Measurements from ENCODE around the gene CNOT6L. TPM values are rescaled to one million over a fixed set of nuclear protein-coding genes. Genes with fewer than 3 reads are reported as not detected.

The CNOT6L gene
- total and polyA plus RNA-seq, 2 of the 13 experiments (the other 11 are each of a cell fraction or from before 2014, with no cell fraction given), result 7.9 to 13.5 TPM

DNA sequence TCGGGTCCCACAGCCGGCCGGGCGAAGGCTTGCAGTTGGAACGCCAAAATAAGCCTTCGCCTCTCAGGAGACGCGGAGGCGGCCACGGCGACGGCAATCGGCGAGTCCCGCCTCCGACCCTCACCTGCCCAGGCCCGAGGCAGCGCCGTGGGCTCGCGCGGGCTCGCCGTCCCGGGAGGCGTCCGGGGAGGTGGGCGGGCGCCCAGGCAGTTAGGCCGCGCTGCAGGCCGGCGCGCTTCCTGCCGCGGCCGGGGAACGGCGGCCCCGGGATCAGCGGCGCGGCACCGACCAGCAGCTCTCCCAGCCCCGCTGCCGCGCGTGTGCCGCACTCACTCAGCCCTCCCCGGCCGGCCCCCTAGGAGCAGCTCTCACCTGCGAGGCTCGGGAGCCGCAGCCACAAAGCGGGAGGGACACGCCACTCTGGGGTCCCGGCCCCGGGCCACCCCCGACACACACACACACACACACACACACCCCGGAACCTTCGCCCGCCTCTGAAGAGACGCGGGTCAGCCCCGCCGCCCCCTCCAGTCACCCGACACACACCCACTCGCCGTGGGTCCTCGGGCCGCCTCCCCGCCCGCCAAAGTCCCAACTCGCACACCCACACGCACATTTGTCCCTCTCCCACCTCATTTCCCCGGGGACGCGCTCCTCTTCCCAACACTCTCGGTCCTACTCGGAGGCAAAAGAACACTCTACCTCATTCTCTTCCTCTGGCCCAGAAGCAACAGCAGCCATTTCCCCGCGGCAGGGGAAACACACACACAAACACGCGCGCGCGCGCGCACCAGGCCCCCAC is at the start of gene CNOT6L (continued):
- TF ChIP-seq, protein P1, sequence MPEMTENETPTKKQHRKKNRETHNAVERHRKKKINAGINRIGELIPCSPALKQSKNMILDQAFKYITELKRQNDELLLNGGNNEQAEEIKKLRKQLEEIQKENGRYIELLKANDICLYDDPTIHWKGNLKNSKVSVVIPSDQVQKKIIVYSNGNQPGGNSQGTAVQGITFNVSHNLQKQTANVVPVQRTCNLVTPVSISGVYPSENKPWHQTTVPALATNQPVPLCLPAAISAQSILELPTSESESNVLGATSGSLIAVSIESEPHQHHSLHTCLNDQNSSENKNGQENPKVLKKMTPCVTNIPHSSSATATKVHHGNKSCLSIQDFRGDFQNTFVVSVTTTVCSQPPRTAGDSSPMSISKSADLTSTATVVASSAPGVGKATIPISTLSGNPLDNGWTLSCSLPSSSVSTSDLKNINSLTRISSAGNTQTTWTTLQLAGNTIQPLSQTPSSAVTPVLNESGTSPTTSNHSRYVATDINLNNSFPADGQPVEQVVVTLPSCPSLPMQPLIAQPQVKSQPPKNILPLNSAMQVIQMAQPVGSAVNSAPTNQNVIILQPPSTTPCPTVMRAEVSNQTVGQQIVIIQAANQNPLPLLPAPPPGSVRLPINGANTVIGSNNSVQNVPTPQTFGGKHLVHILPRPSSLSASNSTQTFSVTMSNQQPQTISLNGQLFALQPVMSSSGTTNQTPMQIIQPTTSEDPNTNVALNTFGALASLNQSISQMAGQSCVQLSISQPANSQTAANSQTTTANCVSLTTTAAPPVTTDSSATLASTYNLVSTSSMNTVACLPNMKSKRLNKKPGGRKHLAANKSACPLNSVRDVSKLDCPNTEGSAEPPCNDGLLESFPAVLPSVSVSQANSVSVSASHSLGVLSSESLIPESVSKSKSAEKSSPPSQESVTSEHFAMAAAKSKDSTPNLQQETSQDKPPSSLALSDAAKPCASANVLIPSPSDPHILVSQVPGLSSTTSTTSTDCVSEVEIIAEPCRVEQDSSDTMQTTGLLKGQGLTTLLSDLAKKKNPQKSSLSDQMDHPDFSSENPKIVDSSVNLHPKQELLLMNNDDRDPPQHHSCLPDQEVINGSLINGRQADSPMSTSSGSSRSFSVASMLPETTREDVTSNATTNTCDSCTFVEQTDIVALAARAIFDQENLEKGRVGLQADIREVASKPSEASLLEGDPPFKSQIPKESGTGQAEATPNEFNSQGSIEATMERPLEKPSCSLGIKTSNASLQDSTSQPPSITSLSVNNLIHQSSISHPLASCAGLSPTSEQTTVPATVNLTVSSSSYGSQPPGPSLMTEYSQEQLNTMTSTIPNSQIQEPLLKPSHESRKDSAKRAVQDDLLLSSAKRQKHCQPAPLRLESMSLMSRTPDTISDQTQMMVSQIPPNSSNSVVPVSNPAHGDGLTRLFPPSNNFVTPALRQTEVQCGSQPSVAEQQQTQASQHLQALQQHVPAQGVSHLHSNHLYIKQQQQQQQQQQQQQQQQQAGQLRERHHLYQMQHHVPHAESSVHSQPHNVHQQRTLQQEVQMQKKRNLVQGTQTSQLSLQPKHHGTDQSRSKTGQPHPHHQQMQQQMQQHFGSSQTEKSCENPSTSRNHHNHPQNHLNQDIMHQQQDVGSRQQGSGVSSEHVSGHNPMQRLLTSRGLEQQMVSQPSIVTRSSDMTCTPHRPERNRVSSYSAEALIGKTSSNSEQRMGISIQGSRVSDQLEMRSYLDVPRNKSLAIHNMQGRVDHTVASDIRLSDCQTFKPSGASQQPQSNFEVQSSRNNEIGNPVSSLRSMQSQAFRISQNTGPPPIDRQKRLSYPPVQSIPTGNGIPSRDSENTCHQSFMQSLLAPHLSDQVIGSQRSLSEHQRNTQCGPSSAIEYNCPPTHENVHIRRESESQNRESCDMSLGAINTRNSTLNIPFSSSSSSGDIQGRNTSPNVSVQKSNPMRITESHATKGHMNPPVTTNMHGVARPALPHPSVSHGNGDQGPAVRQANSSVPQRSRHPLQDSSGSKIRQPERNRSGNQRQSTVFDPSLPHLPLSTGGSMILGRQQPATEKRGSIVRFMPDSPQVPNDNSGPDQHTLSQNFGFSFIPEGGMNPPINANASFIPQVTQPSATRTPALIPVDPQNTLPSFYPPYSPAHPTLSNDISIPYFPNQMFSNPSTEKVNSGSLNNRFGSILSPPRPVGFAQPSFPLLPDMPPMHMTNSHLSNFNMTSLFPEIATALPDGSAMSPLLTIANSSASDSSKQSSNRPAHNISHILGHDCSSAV (CRISPR knock-in tag; IDR thresholded peaks at IDR 0.05; ENCODE audit: borderline replicate concordance), result no peak
- TF ChIP-seq ARID4A (CRISPR knock-in tag; IDR thresholded peaks at IDR 0.05; ENCODE audit: borderline replicate concordance), result peak; percentile 42; the same call in 1 of the 2 replicates
- no peak for TF ChIP-seq ZFP62 (CRISPR knock-in tag; IDR thresholded peaks at IDR 0.05)
- peak; percentile 98 for TF ChIP-seq UBTF (CRISPR knock-in tag; IDR thresholded peaks at IDR 0.05)
- TF ChIP-seq, protein P2, sequence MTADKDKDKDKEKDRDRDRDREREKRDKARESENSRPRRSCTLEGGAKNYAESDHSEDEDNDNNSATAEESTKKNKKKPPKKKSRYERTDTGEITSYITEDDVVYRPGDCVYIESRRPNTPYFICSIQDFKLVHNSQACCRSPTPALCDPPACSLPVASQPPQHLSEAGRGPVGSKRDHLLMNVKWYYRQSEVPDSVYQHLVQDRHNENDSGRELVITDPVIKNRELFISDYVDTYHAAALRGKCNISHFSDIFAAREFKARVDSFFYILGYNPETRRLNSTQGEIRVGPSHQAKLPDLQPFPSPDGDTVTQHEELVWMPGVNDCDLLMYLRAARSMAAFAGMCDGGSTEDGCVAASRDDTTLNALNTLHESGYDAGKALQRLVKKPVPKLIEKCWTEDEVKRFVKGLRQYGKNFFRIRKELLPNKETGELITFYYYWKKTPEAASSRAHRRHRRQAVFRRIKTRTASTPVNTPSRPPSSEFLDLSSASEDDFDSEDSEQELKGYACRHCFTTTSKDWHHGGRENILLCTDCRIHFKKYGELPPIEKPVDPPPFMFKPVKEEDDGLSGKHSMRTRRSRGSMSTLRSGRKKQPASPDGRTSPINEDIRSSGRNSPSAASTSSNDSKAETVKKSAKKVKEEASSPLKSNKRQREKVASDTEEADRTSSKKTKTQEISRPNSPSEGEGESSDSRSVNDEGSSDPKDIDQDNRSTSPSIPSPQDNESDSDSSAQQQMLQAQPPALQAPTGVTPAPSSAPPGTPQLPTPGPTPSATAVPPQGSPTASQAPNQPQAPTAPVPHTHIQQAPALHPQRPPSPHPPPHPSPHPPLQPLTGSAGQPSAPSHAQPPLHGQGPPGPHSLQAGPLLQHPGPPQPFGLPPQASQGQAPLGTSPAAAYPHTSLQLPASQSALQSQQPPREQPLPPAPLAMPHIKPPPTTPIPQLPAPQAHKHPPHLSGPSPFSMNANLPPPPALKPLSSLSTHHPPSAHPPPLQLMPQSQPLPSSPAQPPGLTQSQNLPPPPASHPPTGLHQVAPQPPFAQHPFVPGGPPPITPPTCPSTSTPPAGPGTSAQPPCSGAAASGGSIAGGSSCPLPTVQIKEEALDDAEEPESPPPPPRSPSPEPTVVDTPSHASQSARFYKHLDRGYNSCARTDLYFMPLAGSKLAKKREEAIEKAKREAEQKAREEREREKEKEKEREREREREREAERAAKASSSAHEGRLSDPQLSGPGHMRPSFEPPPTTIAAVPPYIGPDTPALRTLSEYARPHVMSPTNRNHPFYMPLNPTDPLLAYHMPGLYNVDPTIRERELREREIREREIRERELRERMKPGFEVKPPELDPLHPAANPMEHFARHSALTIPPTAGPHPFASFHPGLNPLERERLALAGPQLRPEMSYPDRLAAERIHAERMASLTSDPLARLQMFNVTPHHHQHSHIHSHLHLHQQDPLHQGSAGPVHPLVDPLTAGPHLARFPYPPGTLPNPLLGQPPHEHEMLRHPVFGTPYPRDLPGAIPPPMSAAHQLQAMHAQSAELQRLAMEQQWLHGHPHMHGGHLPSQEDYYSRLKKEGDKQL (CRISPR knock-in tag; IDR thresholded peaks at IDR 0.05; ENCODE audit: low read depth), result no peak
- peak; percentile 33; the same call in 1 of the 2 replicates for TF ChIP-seq PRMT3 (CRISPR knock-in tag; IDR thresholded peaks at IDR 0.05; ENCODE audit: borderline replicate concordance, low read depth)
